Neural cell (in vitro differentiated cells): ENCODE measurements around the gene RTF1. TPM values are rescaled to one million over a fixed set of nuclear protein-coding genes. Genes with fewer than 3 reads are reported as not detected.
A peak's percentile ranks its signal among the peaks of the same experiment; 100 is the strongest.
"Not testable (repeated sequence)": the region's sequence is repeated elsewhere in the genome, so short reads cannot be mapped to it uniquely, and the experiment has no call there.

Experiments used
- H2AFZ ChIP-seq: fragments of 200-600, 300-800 bp; sonication (generic), shearing (Covaris generic); 2 replicates; pipeline ENCODE4 v1.6.0; 2014; ENCODE audit warnings: low read depth, mild to moderate bottlenecking, antibody characterized with exemption, low read length, moderate library complexity
- H3F3A ChIP-seq: fragments of 200-600 bp; shearing (Covaris generic); 2 replicates; pipeline ENCODE4 v1.6.1; 2016; ENCODE audit warnings: mild to moderate bottlenecking, moderate library complexity, mixed read lengths, antibody characterized with exemption, low read length; ENCODE audit not compliant: insufficient read depth, poor library complexity, severe bottlenecking
- H3K27ac ChIP-seq: fragments of 200-600, 300-800 bp; sonication (generic), shearing (Covaris generic); 2 replicates; pipeline ENCODE4 v1.5.1; 2014; ENCODE audit warnings: mild to moderate bottlenecking, low read length, moderate library complexity
- H3K27me3 ChIP-seq: fragments of 300-800, 200-600 bp; sonication (generic), shearing (Covaris generic); 2 replicates; pipeline ENCODE4 v1.6.0; 2014; ENCODE audit warnings: mild to moderate bottlenecking, low read depth, low read length, moderate library complexity; ENCODE audit not compliant: insufficient read depth
- H3K36me3 ChIP-seq: fragments of 300-800, 200-600 bp; sonication (generic), shearing (Covaris generic); 2 replicates; pipeline ENCODE4 v1.5.1; 2014; ENCODE audit warnings: mild to moderate bottlenecking, antibody characterized with exemption, low read length, moderate library complexity; ENCODE audit not compliant: insufficient read depth
- H3K4me2 ChIP-seq: fragments of 300-800, 200-600 bp; sonication (generic), shearing (Covaris generic); 2 replicates; pipeline ENCODE4 v1.6.0; 2014; ENCODE audit warnings: mild to moderate bottlenecking, low read length
- H3K4me3 ChIP-seq: fragments of 300-800, 200-600 bp; sonication (generic), shearing (Covaris generic); 2 replicates; pipeline ENCODE4 v1.5.1; 2014; ENCODE audit warnings: mild to moderate bottlenecking, low read length, moderate library complexity
- H3K79me2 ChIP-seq: fragments of 200-600 bp; shearing (Covaris generic); replicated peaks from 2 replicates; pipeline ENCODE4 v1.6.0; 2014; ENCODE audit warnings: mild to moderate bottlenecking, low read length, moderate library complexity; ENCODE audit not compliant: insufficient read depth
- H3K9ac ChIP-seq: fragments of 300-800, 200-600 bp; sonication (generic), shearing (Covaris generic); 2 replicates; pipeline ENCODE4 v1.6.1; 2016; ENCODE audit warnings: mild to moderate bottlenecking, low read length, mixed read lengths
- H3K9me2 ChIP-seq: fragments of 200-600 bp; shearing (Covaris generic); 2 replicates; pipeline ENCODE4 v1.6.1; 2016; ENCODE audit warnings: mild to moderate bottlenecking, low read length, mixed read lengths; ENCODE audit not compliant: insufficient read depth
- H3K9me3 ChIP-seq: fragments of 200-600, 300-800 bp; sonication (generic), shearing (Covaris generic); 2 replicates; pipeline ENCODE4 v1.6.1; 2016; ENCODE audit warnings: mild to moderate bottlenecking, mixed run types, low read length, moderate library complexity, mixed read lengths
- H4K20me1 ChIP-seq: fragments of 200-600 bp; shearing (Covaris generic); 2 replicates; pipeline ENCODE4 v1.6.1; 2016; ENCODE audit warnings: mild to moderate bottlenecking, mixed run types; ENCODE audit not compliant: insufficient read depth
- CTCF ChIP-seq: fragments of 450-650 bp; IDR thresholded peaks from 2 replicates; pipeline ENCODE4 v1.5.1; 2014; ENCODE audit warnings: antibody characterized with exemption, mild to moderate bottlenecking, moderate library complexity; ENCODE audit not compliant: poor library complexity, severe bottlenecking
- EP300 ChIP-seq: fragments of 450-650 bp; conservative IDR thresholded peaks from 2 replicates; pipeline ENCODE4 v1.6.1; 2014; ENCODE audit warnings: antibody characterized with exemption, mild to moderate bottlenecking, moderate library complexity; ENCODE audit not compliant: poor library complexity, severe bottlenecking
- EZH2 ChIP-seq: fragments of 200-600, 300-800 bp; shearing (Covaris generic), sonication (generic); IDR thresholded peaks from 2 replicates; pipeline ENCODE4 v1.6.1; 2014; ENCODE audit warnings: antibody characterized with exemption, low read length, borderline replicate concordance, mild to moderate bottlenecking; ENCODE audit not compliant: insufficient read depth, poor library complexity, severe bottlenecking
- MXI1 ChIP-seq: fragments of 450-650 bp; conservative IDR thresholded peaks from 2 replicates; pipeline ENCODE4 v1.6.1; 2014; ENCODE audit warnings: antibody characterized with exemption, mild to moderate bottlenecking; ENCODE audit not compliant: poor library complexity, severe bottlenecking
- POLR2AphosphoS5 ChIP-seq: IDR thresholded peaks from 2 replicates; pipeline ENCODE4 v1.6.1; 2012
- RAD21 ChIP-seq: fragments of 450-650 bp; conservative IDR thresholded peaks from 2 replicates; pipeline ENCODE4 v1.6.1; 2014; ENCODE audit warnings: antibody characterized with exemption, mild to moderate bottlenecking, moderate library complexity
- REST ChIP-seq: IDR thresholded peaks from 2 replicates; pipeline ENCODE4 v1.6.1; 2012; ENCODE audit warnings: borderline replicate concordance
- SMC3 ChIP-seq: fragments of 450-650 bp; conservative IDR thresholded peaks from 2 replicates; pipeline ENCODE4 v1.6.1; 2014; ENCODE audit warnings: antibody characterized with exemption, mild to moderate bottlenecking, moderate library complexity; ENCODE audit not compliant: poor library complexity
- TAF1 ChIP-seq: IDR thresholded peaks from 2 replicates; pipeline ENCODE4 v1.6.1; 2012; ENCODE audit warnings: low read depth
- polyA plus RNA-seq: library from polyadenylated mRNA; depleted of rRNA; stranded (reverse); fragments of >200 nt; gene quantifications from 2 replicates; pipeline ENCODE4 v1.2.3, GENCODE V29; 2014

RTF1 gene
- polyA plus RNA-seq, 1 donor from 2014 or later = 84.1 TPM

GRCh38 chr15:41465822-41466421 is 49.0 kb downstream of the RTF1 start:
- Histone ChIP-seq H3K4me2 (no peak overlapping the region), H3F3A (no peaks in the 10 kb centered on the region), H3K9me3 (no peaks in the 10 kb centered on the region), H3K36me3 (peaks cover 8% of the 10 kb centered on the region), H3K79me2 (no peaks in the 10 kb centered on the region), H3K4me3 (no peak overlapping the region), H2AFZ (no peak overlapping the region), H3K9ac (no peak overlapping the region), H3K9me2 (no peaks in the 10 kb centered on the region), H4K20me1 (no peaks in the 10 kb centered on the region), H3K27ac (no peak overlapping the region), H3K27me3 (no peaks in the 10 kb centered on the region)
- TF ChIP-seq TAF1 = no peak
- TF ChIP-seq POLR2AphosphoS5 = no peak
- TF ChIP-seq EZH2 = no peak
- no peak for TF ChIP-seq MXI1
- TF ChIP-seq RAD21 = peak; percentile 81
- peak; percentile 84 for TF ChIP-seq CTCF
- peak; percentile 73 for TF ChIP-seq SMC3
- TF ChIP-seq REST = no peak
- no peak for TF ChIP-seq EP300

- H3K27me3 ChIP-seq = no peaks in the 10 kb centered on the region
- no peak overlapping the region for H3K4me3 ChIP-seq
- no peak overlapping the region for H2AFZ ChIP-seq
- H3K4me2 ChIP-seq = no peak overlapping the region
- TF ChIP-seq REST (no peak), RAD21 (no peak), MXI1 (no peak), TAF1 (no peak), SMC3 (no peak), POLR2AphosphoS5 (no peak), EZH2 (no peak), CTCF (no peak), EP300 (no peak)
- no peaks in the 10 kb centered on the region for H3K9me2 ChIP-seq
- H4K20me1 ChIP-seq = no peaks in the 10 kb centered on the region
- no peak overlapping the region for H3K27ac ChIP-seq
- H3K79me2 ChIP-seq = no peaks in the 10 kb centered on the region
- no peaks in the 10 kb centered on the region for H3K9me3 ChIP-seq
- peaks cover 13% of the 10 kb centered on the region for H3K36me3 ChIP-seq
- H3K9ac ChIP-seq = no peak overlapping the region
- H3F3A ChIP-seq = no peaks in the 10 kb centered on the region
Measured at GRCh38 chr15:41466711-41467110, 49.8 kb downstream of the RTF1 start.

GRCh38 chr15:41469644-41470043 is 52.7 kb downstream of the RTF1 start:
- H3K36me3 ChIP-seq, H3F3A ChIP-seq, H3K9ac ChIP-seq, H3K9me2 ChIP-seq, H3K9me3 ChIP-seq, H3K27ac ChIP-seq, H3K4me2 ChIP-seq, H2AFZ ChIP-seq, H3K79me2 ChIP-seq, H3K4me3 ChIP-seq, H4K20me1 ChIP-seq, H3K27me3 ChIP-seq: not testable (repeated sequence)
